ENCODE measurements around the gene PNKD.

GRCh38 chr2:218347172-218347571 lies 76.9 kb downstream of the PNKD start:
- TF ChIP-seq CTCF (IDR thresholded peaks at IDR 0.05 in 4 of 5, conservative IDR thresholded peaks at IDR 0.05 in 1 of 5) (no peak), POLR2A (IDR thresholded peaks at IDR 0.05) (no peak)
